Measurements from ENCODE around the gene RPL32.

Gene RPL32

GRCh38 chr3:12812812-12813211 lies 28.6 kb downstream of the RPL32 start:
- Histone ChIP-seq H3K27ac (ENCODE audit: extremely low read depth, low read depth, low read length) (no peak overlapping the region), H3K4me1 (ENCODE audit: control insufficient read depth, insufficient read depth, low read length) (no peaks in the 10 kb centered on the region), H3K36me3 (ENCODE audit: control insufficient read depth in 2 of 2, insufficient read depth in 1 of 2, low read length in 2 of 2) (peaks cover 0 to 73% of the 10 kb centered on the region in 2 experiments; a peak in 2 of 3 replicates), H3K4me3 (ENCODE audit: low read depth, low read length) (no peak overlapping the region), H3K9me3 (ENCODE audit: control insufficient read depth, insufficient read depth, low read depth, low read length) (no peaks in the 10 kb centered on the region)
- TF ChIP-seq PRDM1 (tag by site-specific recombination; IDR thresholded peaks at IDR 0.05): no peak
- no peak for TF ChIP-seq ZNF140 (tag by site-specific recombination; IDR thresholded peaks at IDR 0.05)
- no peak for TF ChIP-seq PRDM10 (tag by site-specific recombination; IDR thresholded peaks at IDR 0.05)
- no peak for TF ChIP-seq ZNF211 (tag by site-specific recombination; IDR thresholded peaks at IDR 0.05; ENCODE audit: low read depth)
- no peak for TF ChIP-seq ZNF610 (tag by site-specific recombination; IDR thresholded peaks at IDR 0.05; ENCODE audit: borderline replicate concordance)
- TF ChIP-seq ZXDB (tag by site-specific recombination; IDR thresholded peaks at IDR 0.05): no peak
- ChIA-PET CTCF (no interaction called here), POLR2A (no interaction called here)

GRCh38 chr3:12810961-12811360 lies 30.4 kb downstream of the RPL32 start:
- Histone ChIP-seq H3K27ac (ENCODE audit: extremely low read depth, low read depth, low read length) (no peak overlapping the region), H3K4me1 (ENCODE audit: control insufficient read depth, insufficient read depth, low read length) (no peaks in the 10 kb centered on the region), H3K36me3 (ENCODE audit: control insufficient read depth in 2 of 2, insufficient read depth in 1 of 2, low read length in 2 of 2) (peaks cover 0 to 73% of the 10 kb centered on the region in 2 experiments; a peak in 2 of 3 replicates), H3K4me3 (ENCODE audit: low read depth, low read length) (no peak overlapping the region), H3K9me3 (ENCODE audit: control insufficient read depth, insufficient read depth, low read depth, low read length) (no peaks in the 10 kb centered on the region)
- ChIA-PET POLR2A (interaction anchor here (0.9 kb wide), 1 partner anchor 8 kb away, joined by 7 read pairs; no protein-coding TSS in a partner anchor), CTCF (interaction anchor here (0.5 kb wide), 1 partner anchor 13 kb away, joined by 3 read pairs; no protein-coding TSS in a partner anchor)
- TF ChIP-seq ZNF785 (tag by site-specific recombination; IDR thresholded peaks at IDR 0.05) (no peak), ZIC2 (tag by site-specific recombination; IDR thresholded peaks at IDR 0.05) (peak; percentile 48), GLIS1 (tag by site-specific recombination; IDR thresholded peaks at IDR 0.05) (peak; percentile 90), GLIS2 (tag by site-specific recombination; IDR thresholded peaks at IDR 0.05) (peak; percentile 60)

- Histone ChIP-seq H3K4me3 (ENCODE audit: low read depth, low read length) (no peak overlapping the region), H3K4me1 (ENCODE audit: control insufficient read depth, insufficient read depth, low read length) (no peaks in the 10 kb centered on the region), H3K27ac (ENCODE audit: extremely low read depth, low read depth, low read length) (no peak overlapping the region), H3K9me3 (ENCODE audit: control insufficient read depth, insufficient read depth, low read depth, low read length) (no peaks in the 10 kb centered on the region), H3K36me3 (ENCODE audit: control insufficient read depth in 2 of 2, insufficient read depth in 1 of 2, low read length in 2 of 2) (peaks cover 4 to 70% of the 10 kb centered on the region in 2 experiments; a peak in 2 of 3 replicates)
- CTCF ChIA-PET: interaction anchor here (0.5 to 1.6 kb wide), 2 partner anchors 14 to 82 kb away, joined by 3 to 5 read pairs; no protein-coding TSS in a partner anchor
- no peak for TF ChIP-seq KLF17 (tag by site-specific recombination; IDR thresholded peaks at IDR 0.05)
- TF ChIP-seq ZNF585B (tag by site-specific recombination; IDR thresholded peaks at IDR 0.05): no peak
- TF ChIP-seq SP3 (tag by site-specific recombination; IDR thresholded peaks at IDR 0.05): peak; percentile 41; the same call in 1 of the 2 replicates
- TF ChIP-seq SP2 (tag by site-specific recombination; IDR thresholded peaks at IDR 0.05): peak; percentile 31; the same call in 1 of the 2 replicates
- no peak for TF ChIP-seq ZNF701 (tag by site-specific recombination; IDR thresholded peaks at IDR 0.05)
- no peak for TF ChIP-seq ZNF394 (tag by site-specific recombination; IDR thresholded peaks at IDR 0.05; ENCODE audit: borderline replicate concordance)
- no peak for TF ChIP-seq ZFP69B (tag by site-specific recombination; IDR thresholded peaks at IDR 0.05)
- TF ChIP-seq ZNF26 (tag by site-specific recombination; IDR thresholded peaks at IDR 0.05): no peak
- no peak for TF ChIP-seq ZNF561 (tag by site-specific recombination; IDR thresholded peaks at IDR 0.05; ENCODE audit: borderline replicate concordance)
- TF ChIP-seq ZNF580 (tag by site-specific recombination; IDR thresholded peaks at IDR 0.05): no peak
- TF ChIP-seq ZNF10 (tag by site-specific recombination; IDR thresholded peaks at IDR 0.05): no peak
- no peak for TF ChIP-seq ZFP37 (tag by site-specific recombination; IDR thresholded peaks at IDR 0.05)
- POLR2A ChIA-PET: no interaction called here
Measured at GRCh38 chr3:12810013-12810780, 31.2 kb downstream of the RPL32 start.
